Ovary (tissue), 9 donors: ENCODE results near the gene TP53BP1. TPM values are rescaled to one million over a fixed set of nuclear protein-coding genes. Genes with fewer than 3 reads are reported as not detected.

ENCODE experiments used
- DNase-seq, 5 donors: peaks; one replicate each; pipeline ENCODE4 v3.0.0-alpha.2; 2019 to 2020
- H3K27ac ChIP-seq, 2 donors: fragments of 200-600 bp; one replicate each; pipeline versions ENCODE4 v1.5.1 to v1.8.0; 2019 to 2022
- H3K27me3 ChIP-seq: fragments of 200-600 bp; one replicate; pipeline ENCODE4 v1.8.0; 2022
- H3K36me3 ChIP-seq: fragments of 200-600 bp; sonication (generic); one replicate; pipeline ENCODE4 v1.5.1; 2019
- H3K4me1 ChIP-seq: one replicate; pipeline ENCODE4 v1.8.1; 2013; ENCODE audit warnings: mild to moderate bottlenecking, moderate library complexity; ENCODE audit not compliant: insufficient read depth
- H3K4me3 ChIP-seq: fragments of 200-600 bp; sonication (generic); one replicate; pipeline ENCODE4 v1.5.1; 2017
- H3K9me3 ChIP-seq, 2 donors: fragments of 200-600 bp in 1 of 2; sonication (generic) in 1 of 2; one replicate each; pipeline versions ENCODE4 v1.5.1 to v1.8.1; 2013 to 2019; ENCODE audit warnings: mild to moderate bottlenecking in 1 of 2, moderate library complexity in 1 of 2
- CTCF ChIP-seq, 3 donors: fragments of 450-650 bp in 2 of 3; fragments of 200-600 bp in 1 of 3; IDR thresholded peaks; one replicate each; pipeline versions ENCODE4 v1.5.1 to v1.8.0; 2016 to 2022; ENCODE audit warnings: antibody characterized with exemption in 3 of 3, mild to moderate bottlenecking in 1 of 3
- EP300 ChIP-seq: sonication (generic); formaldehyde crosslinking; IDR thresholded peaks from one replicate; pipeline ENCODE4 v1.6.1; 2017; ENCODE audit warnings: antibody characterized with exemption
- POLR2A ChIP-seq: fragments of 450-650 bp; IDR thresholded peaks from one replicate; pipeline ENCODE4 v1.6.1; 2017; ENCODE audit warnings: antibody characterized with exemption, mild to moderate bottlenecking, moderate library complexity
- WGBS, 3 donors: extraction: QIAGEN DNeasy Blood & Tissue Kit in 1 of 3; methylation state at CpG; one replicate each; pipeline versions ENCODE4 v1.1.5 to v1.1.7; 2013 to 2017; 5-methylcytosine and 5-hydroxymethylcytosine counted together
- intact Hi-C, 4 donors: fragments of 100-400 bp; cut with DNase I; formaldehyde crosslinking; loops; one replicate each; pipeline versions ENCODE4 v1.11.0 to v1.15.1; 2022 to 2023
- polyA plus RNA-seq, 2 donors: library from polyadenylated mRNA; stranded (reverse); fragments of 200-250 nt in 1 of 2; fragments of 350-450 nt in 1 of 2; fragmentation: Illumina TruSeq in 1 of 2; extraction: RNeasy Lipid Tissue Mini Kit (QIAGEN cat#74804) in 1 of 2; gene quantifications; one replicate each; pipeline ENCODE4 v1.2.3, GENCODE V29; 2013 to 2014
- total RNA-seq, 7 donors: library from RNA; depleted of rRNA in 2 of 7; stranded (reverse); fragments of >200 nt in 2 of 7; fragmentation: NEBNext Ultra II Directional in 3 of 7; extraction: Animal tissue kit (Norgen Biotek cat#: 25700) in 3 of 7; gene quantifications; one replicate each; pipeline versions ENCODE4 v1.1.0 to v1.2.4, GENCODE V29; 2016 to 2023
- donor health status: DM: no; HTN: no; CAD: no; lungs with moderate emphysema.
- donor health status: DM: no; HTN: no; CAD: no.
- donor health status: Bipolar disorder and iron deficiency.
- donor health status: DM: yes; HTN: yes; CAD: no.
- donor health status: DM: no; HTN: no; CAD: no.
- donor health status: DM: yes; HTN: yes; CAD: no.

Gene TP53BP1
- total and polyA plus RNA-seq, 9 donors, result 14.5 to 72.1 (median 47.6) TPM

GRCh38 chr15:43429687-43430086, 63.3 kb downstream of the TP53BP1 start:
- H3K4me3 ChIP-seq, result no peak overlapping the region
- intact Hi-C loops, result no loop called here
- no peak overlapping the region for H3K27ac ChIP-seq
- no peaks in the 10 kb centered on the region for H3K36me3 ChIP-seq
- WGBS, 3 donors, result 48 to 64% (median 52%) methylated on average over 3 of the region's 3 CpGs
- H3K27me3 ChIP-seq, result no peaks in the 10 kb centered on the region
- no peaks in the 10 kb centered on the region for H3K9me3 ChIP-seq
- no peak for DNase-seq
- TF ChIP-seq POLR2A, result no peak
- no peak for TF ChIP-seq CTCF (IDR thresholded peaks at IDR 0.05)
- TF ChIP-seq EP300, result no peak
- no peaks in the 10 kb centered on the region for H3K4me1 ChIP-seq

GRCh38 chr15:43423793-43424192, 69.2 kb downstream of the TP53BP1 start:
- H3K4me3 ChIP-seq, result no peak overlapping the region
- H3K9me3 ChIP-seq, result no peaks in the 10 kb centered on the region
- H3K27ac ChIP-seq, result no peak overlapping the region
- no peaks in the 10 kb centered on the region for H3K36me3 ChIP-seq
- DNase-seq, result no peak
- WGBS, 3 donors, result 93 to 94% (median 93%) methylated on average over 3 of the region's 3 CpGs
- intact Hi-C loops, result no loop called here
- no peaks in the 10 kb centered on the region for H3K4me1 ChIP-seq
- no peaks in the 10 kb centered on the region for H3K27me3 ChIP-seq
- TF ChIP-seq EP300, result no peak

GRCh38 chr15:43420876-43421275, 72.1 kb downstream of the TP53BP1 start:
- H3K27me3 ChIP-seq, result no peaks in the 10 kb centered on the region
- no peaks in the 10 kb centered on the region for H3K4me1 ChIP-seq
- intact Hi-C loops, result no loop called here
- H3K36me3 ChIP-seq, result no peaks in the 10 kb centered on the region
- 93 to 94% (median 94%) methylated on average over 7 of the region's 7 CpGs for WGBS, 3 donors
- no peaks in the 10 kb centered on the region for H3K9me3 ChIP-seq
- TF ChIP-seq EP300, result no peak
- no peak for DNase-seq
- no peak overlapping the region for H3K27ac ChIP-seq
- no peak overlapping the region for H3K4me3 ChIP-seq

GRCh38 chr15:43420435-43420834, 72.5 kb downstream of the TP53BP1 start:
- Histone ChIP-seq H3K27ac (no peak overlapping the region), H3K4me1 (no peaks in the 10 kb centered on the region), H3K4me3 (no peak overlapping the region), H3K36me3 (no peaks in the 10 kb centered on the region), H3K9me3 (no peaks in the 10 kb centered on the region), H3K27me3 (no peaks in the 10 kb centered on the region)
- TF ChIP-seq EP300 (no peak), POLR2A (no peak), CTCF (IDR thresholded peaks at IDR 0.05) (no peak)
- intact Hi-C loops, result no loop called here
- WGBS, 3 donors, result 78 to 88% (median 84%) methylated on average over 10 of the region's 10 CpGs
- no peak for DNase-seq

GRCh38 chr15:43414196-43414595, 78.8 kb downstream of the TP53BP1 start:
- Histone ChIP-seq H3K4me3 (no peak overlapping the region), H3K36me3 (no peaks in the 10 kb centered on the region), H3K9me3 (no peaks in the 10 kb centered on the region), H3K27me3 (no peaks in the 10 kb centered on the region), H3K4me1 (no peaks in the 10 kb centered on the region), H3K27ac (no peak overlapping the region)
- DNase-seq, result no peak
- intact Hi-C loops, result no loop called here
- TF ChIP-seq CTCF (IDR thresholded peaks at IDR 0.05), result no peak
- no peak for TF ChIP-seq POLR2A
- no peak for TF ChIP-seq EP300

- WGBS, 3 donors, result 83 to 86% (median 85%) methylated on average over 1 of the region's 1 CpG
- Histone ChIP-seq H3K27ac (no peak overlapping the region), H3K4me1 (no peaks in the 10 kb centered on the region), H3K27me3 (no peaks in the 10 kb centered on the region), H3K9me3 (no peaks in the 10 kb centered on the region), H3K36me3 (no peaks in the 10 kb centered on the region), H3K4me3 (no peak overlapping the region)
- intact Hi-C loops, result no loop called here
- TF ChIP-seq EP300 (no peak), CTCF (IDR thresholded peaks at IDR 0.05) (no peak), POLR2A (no peak)
- no peak for DNase-seq
Measured at GRCh38 chr15:43412096-43412495, 80.9 kb downstream of the TP53BP1 start.
